GM19239 (cell line): ENCODE data around the gene MYL1.

Source experiments
- DNase-seq: peaks from one replicate; pipeline ENCODE4 v3.0.0; 2011; ENCODE audit warnings: low spot score; ENCODE audit not compliant: insufficient read length
- FAIRE-seq: peaks from 2 replicates; lab custom pipeline; 2011; peaks lifted over from hg19 to GRCh38; lab: Jason Lieb, UNC

Gene MYL1

GRCh38 chr2:210315015-210315788 lies at the start of gene MYL1:
MYL1 (minus strand) TSS chr2:210315174; CDS start chr2:210315042, 132 bp downstream.
- FAIRE-seq (no peak), DNase-seq (no peak)

GRCh38 chr2:210363876-210364275 lies 48.9 kb upstream of the MYL1 start:
- DNase-seq, result no peak
- FAIRE-seq, result no peak

- FAIRE-seq, result no peak
- DNase-seq, result no peak
These were observed 48.3 kb upstream of the MYL1 start for GRCh38 chr2:210363261-210363660.

- FAIRE-seq (no peak), DNase-seq (no peak)
These were observed 45.4 kb upstream of the MYL1 start for GRCh38 chr2:210360412-210360811.

- DNase-seq (no peak), FAIRE-seq (no peak)
These were observed 42.0 kb upstream of the MYL1 start for GRCh38 chr2:210356944-210357343.

GRCh38 chr2:210337159-210337558 lies 22.2 kb upstream of the MYL1 start:
- FAIRE-seq, result no peak
- DNase-seq, result no peak

- no peak for FAIRE-seq
- no peak for DNase-seq
These were observed 9.9 kb upstream of the MYL1 start for GRCh38 chr2:210324906-210325305.

- DNase-seq (no peak), FAIRE-seq (no peak)
These were observed 9.5 kb upstream of the MYL1 start for GRCh38 chr2:210324458-210324857.

- DNase-seq, result no peak
- no peak for FAIRE-seq
These were observed 8.0 kb upstream of the MYL1 start for GRCh38 chr2:210323003-210323402.

- FAIRE-seq, result no peak
- no peak for DNase-seq
These were observed 3.9 kb upstream of the MYL1 start for GRCh38 chr2:210318891-210319290.

GRCh38 chr2:210318486-210318885 lies 3.5 kb upstream of the MYL1 start:
- DNase-seq (no peak), FAIRE-seq (no peak)

GRCh38 chr2:210310550-210310949 lies 4.4 kb downstream of the MYL1 start:
- no peak for DNase-seq
- FAIRE-seq, result no peak

GRCh38 chr2:210309548-210310233 lies 5.3 kb downstream of the MYL1 start:
- FAIRE-seq (no peak), DNase-seq (no peak)

GRCh38 chr2:210303498-210303897 lies 11.5 kb downstream of the MYL1 start:
- FAIRE-seq, result no peak
- no peak for DNase-seq

- DNase-seq, result no peak
- no peak for FAIRE-seq
These were observed 12.6 kb downstream of the MYL1 start for GRCh38 chr2:210302326-210302725.

- no peak for DNase-seq
- FAIRE-seq, result no peak
These were observed 15.1 kb downstream of the MYL1 start for GRCh38 chr2:210299866-210300373.

GRCh38 chr2:210288408-210288807 lies 26.6 kb downstream of the MYL1 start:
- DNase-seq (no peak), FAIRE-seq (no peak)

- no peak for FAIRE-seq
- no peak for DNase-seq
These were observed 27.7 kb downstream of the MYL1 start for GRCh38 chr2:210287301-210287700.

- FAIRE-seq (no peak), DNase-seq (no peak)
These were observed 28.8 kb downstream of the MYL1 start for GRCh38 chr2:210286123-210286680.

GRCh38 chr2:210277133-210277532 lies 37.8 kb downstream of the MYL1 start:
- no peak for DNase-seq
- FAIRE-seq, result no peak

GRCh38 chr2:210271300-210271699 lies 43.7 kb downstream of the MYL1 start:
- FAIRE-seq, result no peak
- DNase-seq, result no peak
